ENCODE results near the gene COMMD3. TPM values are rescaled to one million over a fixed set of nuclear protein-coding genes. Genes with fewer than 3 reads are reported as not detected.

The COMMD3 gene
- polyA plus RNA-seq, 3 donors, result 44.9 to 140 (median 138) TPM

- Mint-ChIP-seq H3K27ac (no peak overlapping the region), H3K9me3 (no peaks in the 10 kb centered on the region)
Observed at GRCh38 chr10:22310928-22311327, 5.3 kb upstream of the COMMD3 start.

GRCh38 chr10:22314852-22315251 is 1.3 kb upstream of the COMMD3 start:
- Histone ChIP-seq H3K9ac (ENCODE audit: insufficient read depth, low read length, poor library complexity, severe bottlenecking) (no peak overlapping the region), H3K27me3 (ENCODE audit: control insufficient read depth in 2 of 2, insufficient read depth in 2 of 2, low read length in 2 of 2) (peaks cover 0 to 9% of the 10 kb centered on the region in 2 donors), H3K4me1 (ENCODE audit: control insufficient read depth in 1 of 2, insufficient read depth in 2 of 2, low read length in 2 of 2) (peaks cover 24 to 40% of the 10 kb centered on the region in 2 donors), H3K27ac (ENCODE audit: low read depth in 1 of 2, low read length in 2 of 2) (no peak overlapping the region), H3K9me3 (replicated peaks in 1 of 2; ENCODE audit: control insufficient read depth in 1 of 2, insufficient read depth in 1 of 2, low read length in 2 of 2) (no peaks in the 10 kb centered on the region), H4K20me1 (ENCODE audit: insufficient read depth, low read length) (no peaks in the 10 kb centered on the region), H3K36me3 (replicated peaks in 1 of 2; ENCODE audit: control insufficient read depth in 1 of 2, insufficient read depth in 2 of 2, low read length in 2 of 2) (no peaks in the 10 kb centered on the region), H3K4me2 (replicated peaks; ENCODE audit: extremely low read depth, low read length, poor library complexity, severe bottlenecking) (peak overlapping the region; percentile 86), H2AFZ (ENCODE audit: insufficient read depth, low read depth, low read length, poor library complexity, severe bottlenecking) (peak overlapping the region; percentile 94), H3K4me3 (replicated peaks in 1 of 3; ENCODE audit: low read depth in 2 of 3, low read length in 3 of 3) (peak overlapping the region in 1 of 3 experiments; percentile 91), H3K79me2 (ENCODE audit: insufficient read depth, low read length) (peaks cover 21% of the 10 kb centered on the region)
- intact Hi-C loops (cut with micrococcal nuclease), result loop anchor here (5.0 to 10.0 kb wide), 3 partner anchors 60 to 83 kb away; no protein-coding TSS in a partner anchor
- peak in 2 of 3 donors; percentile 32 to 50 for DNase-seq
- no peaks in the 10 kb centered on the region for H3K9me3 Mint-ChIP-seq
- peaks cover 26% of the 10 kb centered on the region for H3K4me1 Mint-ChIP-seq
- peak overlapping the region; percentile 83 to 99 for H3K4me3 Mint-ChIP-seq
- H3K36me3 Mint-ChIP-seq, result peaks cover 5 to 6% of the 10 kb centered on the region in 2 donors
- H3K27ac Mint-ChIP-seq, result no peak overlapping the region
- TF ChIP-seq, protein P1, sequence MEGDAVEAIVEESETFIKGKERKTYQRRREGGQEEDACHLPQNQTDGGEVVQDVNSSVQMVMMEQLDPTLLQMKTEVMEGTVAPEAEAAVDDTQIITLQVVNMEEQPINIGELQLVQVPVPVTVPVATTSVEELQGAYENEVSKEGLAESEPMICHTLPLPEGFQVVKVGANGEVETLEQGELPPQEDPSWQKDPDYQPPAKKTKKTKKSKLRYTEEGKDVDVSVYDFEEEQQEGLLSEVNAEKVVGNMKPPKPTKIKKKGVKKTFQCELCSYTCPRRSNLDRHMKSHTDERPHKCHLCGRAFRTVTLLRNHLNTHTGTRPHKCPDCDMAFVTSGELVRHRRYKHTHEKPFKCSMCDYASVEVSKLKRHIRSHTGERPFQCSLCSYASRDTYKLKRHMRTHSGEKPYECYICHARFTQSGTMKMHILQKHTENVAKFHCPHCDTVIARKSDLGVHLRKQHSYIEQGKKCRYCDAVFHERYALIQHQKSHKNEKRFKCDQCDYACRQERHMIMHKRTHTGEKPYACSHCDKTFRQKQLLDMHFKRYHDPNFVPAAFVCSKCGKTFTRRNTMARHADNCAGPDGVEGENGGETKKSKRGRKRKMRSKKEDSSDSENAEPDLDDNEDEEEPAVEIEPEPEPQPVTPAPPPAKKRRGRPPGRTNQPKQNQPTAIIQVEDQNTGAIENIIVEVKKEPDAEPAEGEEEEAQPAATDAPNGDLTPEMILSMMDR (IDR thresholded peaks at IDR 0.05), result no peak
- peaks cover 0 to 5% (median 4%) of the 10 kb centered on the region in 3 donors for H3K27me3 Mint-ChIP-seq (ENCODE audit: low read depth in 3 of 3)
- no CpG with 5 or more reads among the region's 2 CpGs for WGBS (ENCODE audit: insufficient coverage)

More at GRCh38 chr10:22310928-22311327, 5.3 kb upstream of the COMMD3 start:
- Histone ChIP-seq H3K27me3 (ENCODE audit: control insufficient read depth in 2 of 2, insufficient read depth in 2 of 2, low read length in 2 of 2) (no peaks in the 10 kb centered on the region), H3K9me3 (replicated peaks in 1 of 2; ENCODE audit: control insufficient read depth in 1 of 2, insufficient read depth in 1 of 2, low read length in 2 of 2) (no peaks in the 10 kb centered on the region), H3K4me1 (ENCODE audit: control insufficient read depth in 1 of 2, insufficient read depth in 2 of 2, low read length in 2 of 2) (peaks cover 10 to 13% of the 10 kb centered on the region in 2 donors), H2AFZ (ENCODE audit: insufficient read depth, low read depth, low read length, poor library complexity, severe bottlenecking) (no peak overlapping the region), H4K20me1 (ENCODE audit: insufficient read depth, low read length) (no peaks in the 10 kb centered on the region), H3K4me3 (replicated peaks in 1 of 3; ENCODE audit: low read depth in 2 of 3, low read length in 3 of 3) (no peak overlapping the region), H3K36me3 (replicated peaks in 1 of 2; ENCODE audit: control insufficient read depth in 1 of 2, insufficient read depth in 2 of 2, low read length in 2 of 2) (no peaks in the 10 kb centered on the region), H3K27ac (ENCODE audit: low read depth in 1 of 2, low read length in 2 of 2) (no peak overlapping the region), H3K79me2 (ENCODE audit: insufficient read depth, low read length) (no peaks in the 10 kb centered on the region), H3K4me2 (replicated peaks; ENCODE audit: extremely low read depth, low read length, poor library complexity, severe bottlenecking) (no peak overlapping the region), H3K9ac (ENCODE audit: insufficient read depth, low read length, poor library complexity, severe bottlenecking) (no peak overlapping the region)
- Mint-ChIP-seq H3K4me3 (no peak overlapping the region), H3K36me3 (no peaks in the 10 kb centered on the region), H3K4me1 (peaks cover 10% of the 10 kb centered on the region), H3K27me3 (ENCODE audit: low read depth in 3 of 3) (peaks cover 0 to 4% (median 0%) of the 10 kb centered on the region in 3 donors)
- intact Hi-C loops (cut with micrococcal nuclease), result loop anchor here in 1 of 2 donors (10.0 kb wide), 1 partner anchor 56 kb away; no protein-coding TSS in a partner anchor
- no peak for DNase-seq
- TF ChIP-seq, protein P1 (IDR thresholded peaks at IDR 0.05), result no peak
